Nephron progenitor cell (in vitro differentiated cells): ENCODE measurements around the gene GAK.

Source experiments
- DNase-seq: peaks from one replicate; pipeline ENCODE4 v3.0.0; 2021
- H3K27ac Mint-ChIP-seq: 2 replicates; pipeline ENCODE4 v1.8.0; 2021; ENCODE audit warnings: mild to moderate bottlenecking, moderate library complexity, mixed read lengths
- H3K27me3 Mint-ChIP-seq: 2 replicates; pipeline ENCODE4 v1.8.0; 2021; ENCODE audit warnings: mild to moderate bottlenecking, low read depth, mixed read lengths; ENCODE audit not compliant: poor library complexity
- H3K36me3 Mint-ChIP-seq: 2 replicates; pipeline ENCODE4 v1.8.0; 2021; ENCODE audit warnings: low read depth, mixed read lengths
- H3K4me1 Mint-ChIP-seq: 2 replicates; pipeline ENCODE4 v1.8.0; 2021; ENCODE audit warnings: mixed read lengths
- H3K4me3 Mint-ChIP-seq: 2 replicates; pipeline ENCODE4 v1.8.0; 2021; ENCODE audit warnings: mild to moderate bottlenecking, moderate library complexity, mixed read lengths
- H3K9me3 Mint-ChIP-seq: 2 replicates; pipeline ENCODE4 v1.8.0; 2021; ENCODE audit warnings: mild to moderate bottlenecking, moderate library complexity, mixed read lengths
- CTCF ChIP-seq: fragments of 200-600 bp; sonication (generic); IDR thresholded peaks from 2 replicates; pipeline ENCODE4 v1.5.0; 2021; ENCODE audit warnings: antibody characterized with exemption

The GAK gene

GRCh38 chr4:911871-912490 lies 20.1 kb downstream of the GAK start:
- peaks cover 21% of the 10 kb centered on the region for H3K36me3 Mint-ChIP-seq
- no peak overlapping the region for H3K4me3 Mint-ChIP-seq
- peaks cover 8% of the 10 kb centered on the region for H3K9me3 Mint-ChIP-seq
- H3K4me1 Mint-ChIP-seq: peaks cover 35% of the 10 kb centered on the region
- TF ChIP-seq CTCF: no peak
- no peak overlapping the region for H3K27ac Mint-ChIP-seq
- H3K27me3 Mint-ChIP-seq: peaks cover 3% of the 10 kb centered on the region
- no peak for DNase-seq

GRCh38 chr4:911221-911751 lies 20.8 kb downstream of the GAK start:
- TF ChIP-seq CTCF: no peak
- Mint-ChIP-seq H3K27ac (peak overlapping the region; percentile 48), H3K4me3 (no peak overlapping the region), H3K9me3 (peaks cover under 1% of the 10 kb centered on the region), H3K4me1 (peaks cover 35% of the 10 kb centered on the region), H3K36me3 (peaks cover 21% of the 10 kb centered on the region), H3K27me3 (peaks cover 3% of the 10 kb centered on the region)
- DNase-seq: no peak

GRCh38 chr4:910366-911091 lies 21.6 kb downstream of the GAK start:
- DNase-seq: no peak
- Mint-ChIP-seq H3K27me3 (peaks cover 3% of the 10 kb centered on the region), H3K4me1 (peaks cover 31% of the 10 kb centered on the region), H3K27ac (peak overlapping the region; percentile 48), H3K9me3 (no peaks in the 10 kb centered on the region), H3K4me3 (no peak overlapping the region), H3K36me3 (peaks cover 25% of the 10 kb centered on the region)
- no peak for TF ChIP-seq CTCF

- H3K27me3 Mint-ChIP-seq: peaks cover 3% of the 10 kb centered on the region
- no peak overlapping the region for H3K4me3 Mint-ChIP-seq
- H3K9me3 Mint-ChIP-seq: no peaks in the 10 kb centered on the region
- peak overlapping the region; percentile 22 for H3K27ac Mint-ChIP-seq
- no peak for TF ChIP-seq CTCF
- H3K36me3 Mint-ChIP-seq: peaks cover 31% of the 10 kb centered on the region
- DNase-seq: no peak
- H3K4me1 Mint-ChIP-seq: peaks cover 30% of the 10 kb centered on the region
These were observed 22.3 kb downstream of the GAK start for GRCh38 chr4:909821-910220.

- peaks cover 28% of the 10 kb centered on the region for H3K4me1 Mint-ChIP-seq
- peaks cover 32% of the 10 kb centered on the region for H3K36me3 Mint-ChIP-seq
- no peaks in the 10 kb centered on the region for H3K9me3 Mint-ChIP-seq
- TF ChIP-seq CTCF: no peak
- no peak for DNase-seq
- peaks cover 3% of the 10 kb centered on the region for H3K27me3 Mint-ChIP-seq
- H3K4me3 Mint-ChIP-seq: no peak overlapping the region
- H3K27ac Mint-ChIP-seq: peak overlapping the region; percentile 11
These were observed 23.0 kb downstream of the GAK start for GRCh38 chr4:909131-909571.
